IPS DF 19.7 (cell line): ENCODE results near the gene EVL.
"Not testable (repeated sequence)": the region's sequence is repeated elsewhere in the genome, so short reads cannot be mapped to it uniquely, and the experiment has no call there.

Experiments used
- DNase-seq: peaks from one replicate; pipeline ENCODE4 v3.0.0-alpha.2; 2013; ENCODE audit warnings: low read depth, low spot score

EVL gene

GRCh38 chr14:100165831-100166440 lies 100.7 kb downstream of the EVL start:
- DNase-seq: no peak

GRCh38 chr14:100168506-100168905 lies 103.3 kb downstream of the EVL start:
- no peak for DNase-seq

DNA sequence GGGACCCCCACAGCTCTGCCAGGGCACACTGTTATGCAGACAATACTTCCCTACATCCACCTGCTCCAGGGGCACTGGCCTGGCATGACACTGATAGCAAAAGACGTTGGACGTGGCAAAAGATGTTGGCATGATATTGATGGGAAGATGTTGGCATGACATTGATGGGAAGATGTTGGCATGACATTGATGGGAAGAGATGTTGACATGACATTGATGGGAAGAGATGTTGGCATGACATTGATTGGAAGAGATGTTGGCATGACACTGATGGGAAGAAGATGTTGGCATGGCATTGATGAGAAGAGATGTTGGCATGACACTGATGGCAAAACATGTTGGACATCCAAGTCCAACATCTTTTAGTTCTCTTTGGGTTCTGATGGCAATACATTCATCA lies 105.7 kb downstream of the EVL start:
- DNase-seq: no peak

DNA sequence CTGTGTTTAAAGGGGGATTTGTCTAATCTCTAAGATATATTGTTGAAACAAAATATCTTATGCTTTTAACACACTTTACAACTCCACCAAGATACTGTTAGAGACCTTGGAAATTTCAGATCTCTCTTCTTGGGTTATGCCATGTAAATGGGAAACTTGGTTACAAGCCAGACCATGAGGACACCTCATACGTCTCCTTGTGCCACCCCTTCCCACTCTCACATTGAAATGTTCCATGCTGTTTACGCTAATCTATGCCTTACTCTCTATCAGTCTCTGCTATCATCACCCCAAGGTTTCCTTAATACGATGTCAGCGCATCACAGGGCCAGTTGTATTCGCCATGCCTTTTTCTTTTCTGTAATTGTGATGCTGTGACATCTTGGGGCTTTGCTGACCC lies 107.6 kb downstream of the EVL start:
- no peak for DNase-seq

DNA sequence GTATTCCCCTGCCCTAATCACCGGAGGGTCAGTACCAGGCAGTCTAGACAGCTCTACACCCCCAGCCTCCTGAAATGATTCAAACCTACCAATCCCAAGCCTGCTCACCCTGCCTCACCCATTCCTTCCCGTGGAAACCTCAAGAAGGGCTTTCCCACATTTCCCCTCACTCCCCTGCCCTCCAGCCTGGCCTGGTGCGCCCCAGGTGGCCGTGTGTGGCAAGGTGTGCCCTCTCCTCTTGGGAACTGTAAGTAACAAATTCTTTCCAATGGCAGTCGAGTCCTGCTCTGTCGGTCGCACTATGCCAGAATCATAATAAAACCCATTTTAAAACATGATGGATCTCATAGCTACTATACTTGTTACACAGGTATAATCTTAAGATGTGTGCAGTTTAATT lies 108.1 kb downstream of the EVL start:
- DNase-seq: no peak

DNA sequence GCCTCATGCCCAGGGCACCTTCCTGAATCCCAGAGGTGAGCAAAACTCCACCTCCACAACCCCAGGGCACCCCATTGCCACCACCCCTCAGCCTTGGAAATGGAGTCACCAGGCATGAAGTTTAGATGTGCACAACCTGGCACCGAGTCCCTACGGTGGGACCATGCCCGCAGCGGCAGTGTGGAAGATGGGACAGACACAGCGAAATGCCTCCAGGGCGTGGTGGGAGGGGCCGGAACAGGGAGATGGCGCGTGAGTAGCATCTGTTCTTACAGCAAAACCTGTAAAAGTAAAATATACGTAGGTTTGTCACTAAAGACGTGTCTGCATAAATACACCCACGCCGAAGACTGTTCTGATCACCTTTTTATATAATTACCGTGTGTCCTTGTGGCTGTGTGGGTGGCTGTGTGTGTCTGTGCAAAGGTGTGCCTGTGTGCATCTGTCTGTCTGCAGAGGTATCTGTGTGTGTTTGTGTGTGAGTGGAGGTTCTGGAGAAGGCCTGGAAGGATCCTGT lies 111.6 kb downstream of the EVL start:
- DNase-seq: no peak

DNA sequence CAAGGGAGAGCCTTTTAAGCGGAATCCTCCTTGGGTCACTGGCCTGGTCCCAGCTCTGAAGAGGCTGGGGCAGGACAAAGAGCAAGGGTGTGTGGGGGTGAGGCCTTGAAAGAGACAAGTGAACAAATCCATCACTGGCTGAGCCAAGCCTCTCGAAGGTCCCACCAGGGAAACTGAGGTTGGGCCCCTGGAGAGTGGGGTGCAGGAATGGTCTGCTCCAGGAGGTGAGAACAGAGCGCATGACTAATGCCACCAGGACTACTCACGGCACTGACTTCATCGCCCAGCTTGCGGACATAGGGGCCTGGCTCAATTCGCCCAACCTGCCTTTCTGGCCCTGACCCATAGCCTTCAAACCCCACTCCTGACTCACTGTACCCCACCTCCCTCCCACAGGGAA lies 113.5 kb downstream of the EVL start:
- DNase-seq: no peak

DNA sequence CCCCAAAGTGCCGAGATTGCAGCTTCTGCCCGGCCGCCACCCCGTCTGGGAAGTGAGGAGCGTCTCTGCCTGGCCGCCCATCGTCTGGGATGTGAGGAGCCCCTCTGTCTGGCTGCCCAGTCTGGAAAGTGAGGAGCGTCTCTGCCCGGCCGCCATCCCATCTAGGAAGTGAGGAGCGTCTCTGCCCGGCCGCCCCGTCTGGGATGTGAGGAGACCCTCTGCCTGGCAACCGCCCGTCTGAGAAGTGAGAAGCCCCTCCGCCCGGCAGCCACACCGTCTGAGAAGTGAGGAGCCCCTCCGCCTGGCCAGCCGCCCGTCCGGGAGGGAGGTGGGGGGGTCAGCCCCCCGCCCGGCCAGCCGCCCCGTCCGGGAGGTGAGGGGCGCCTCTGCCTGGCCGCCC lies 115.4 kb downstream of the EVL start:
- DNase-seq: not testable (repeated sequence)

DNA sequence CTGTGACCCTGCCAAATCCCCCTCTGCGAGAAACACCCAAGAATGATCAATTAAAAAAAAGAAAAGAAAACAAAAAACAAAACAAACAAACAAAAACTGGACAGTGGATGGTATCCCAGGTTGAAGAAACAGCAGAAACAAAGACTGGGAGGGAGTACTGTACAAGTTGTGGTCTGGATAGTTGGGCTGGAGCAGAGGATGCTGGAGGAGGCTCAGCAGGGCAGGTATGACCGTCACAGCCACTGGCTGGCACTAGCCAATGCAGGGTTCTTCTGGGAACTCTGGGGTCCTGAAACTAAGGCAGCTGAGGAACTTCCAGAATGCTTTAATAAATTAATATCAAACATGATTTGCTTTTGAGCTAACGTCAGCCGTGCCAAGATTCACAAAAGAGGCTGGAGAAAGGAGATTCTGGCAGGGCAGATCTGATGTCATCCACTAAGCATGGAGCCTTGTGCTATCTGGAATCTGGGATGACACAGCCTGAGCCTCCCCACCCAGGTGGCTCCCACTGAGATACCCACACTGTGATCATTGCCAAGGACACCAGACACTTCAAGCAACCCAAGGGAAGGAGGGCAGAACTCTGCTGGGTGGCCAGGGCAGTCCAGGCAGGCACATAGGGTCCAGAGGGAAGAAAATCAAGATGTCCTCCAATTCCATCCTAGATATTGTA lies 116.8 kb downstream of the EVL start:
- not testable (repeated sequence) for DNase-seq

GRCh38 chr14:100187247-100187833 lies 122.1 kb downstream of the EVL start:
- no peak for DNase-seq

GRCh38 chr14:100188392-100189030 lies 123.3 kb downstream of the EVL start:
- no peak for DNase-seq

- DNase-seq: no peak
Observed at GRCh38 chr14:100190126-100190525, 124.9 kb downstream of the EVL start.

DNA sequence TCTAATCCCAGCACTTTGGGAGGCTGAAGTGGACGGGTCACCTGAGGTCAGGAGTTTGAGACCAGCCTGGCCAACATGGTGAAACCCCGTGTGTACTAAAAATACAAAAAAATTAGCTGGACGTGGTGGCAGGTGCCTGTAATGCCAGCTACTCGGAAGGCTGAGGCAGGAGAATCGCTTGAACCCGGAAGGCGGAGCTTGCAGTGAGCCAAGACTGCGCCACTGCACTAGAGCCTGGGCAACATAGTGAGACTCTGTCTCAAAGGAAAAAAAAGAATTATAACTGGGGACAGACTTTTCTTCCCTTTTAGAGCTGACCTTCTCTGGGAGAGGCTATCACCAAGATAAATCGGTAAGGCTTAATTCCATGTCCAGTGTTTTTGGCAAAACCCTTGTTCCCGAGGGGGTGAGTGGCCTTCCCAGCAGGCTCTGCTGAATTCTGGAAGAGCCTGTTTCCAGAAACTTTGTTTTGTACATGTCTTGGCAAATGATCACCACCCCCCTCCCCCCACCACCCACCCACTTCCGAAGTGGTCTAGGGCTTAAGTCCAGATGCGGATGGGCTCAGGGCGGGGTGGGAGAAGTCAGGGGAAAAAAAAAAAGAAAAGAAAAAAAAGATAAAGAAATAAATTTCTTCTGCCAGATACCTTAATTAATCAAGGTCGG lies 126.5 kb downstream of the EVL start:
- DNase-seq: no peak

DNA sequence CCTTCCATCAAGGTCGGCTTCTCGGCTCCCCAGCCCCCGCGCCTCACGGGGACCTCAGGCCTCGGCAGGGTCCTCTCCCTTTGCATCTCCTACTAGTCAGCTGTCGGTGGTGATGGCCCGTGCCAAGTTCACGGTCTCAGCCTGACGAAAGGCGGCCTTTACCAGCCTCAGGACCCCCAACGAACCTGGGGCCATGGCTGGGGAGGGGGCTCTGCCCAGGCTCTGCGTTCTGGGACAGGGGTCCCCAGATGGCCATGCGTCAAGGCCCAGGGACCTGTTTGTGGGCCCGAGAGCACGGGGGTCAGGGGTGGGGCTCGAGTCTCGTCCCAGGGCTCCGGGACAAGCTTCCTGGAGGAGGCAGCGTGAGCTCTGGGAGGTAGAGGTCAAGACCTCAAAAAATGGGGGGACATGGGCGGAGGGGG lies 127.0 kb downstream of the EVL start:
- DNase-seq: no peak

DNA sequence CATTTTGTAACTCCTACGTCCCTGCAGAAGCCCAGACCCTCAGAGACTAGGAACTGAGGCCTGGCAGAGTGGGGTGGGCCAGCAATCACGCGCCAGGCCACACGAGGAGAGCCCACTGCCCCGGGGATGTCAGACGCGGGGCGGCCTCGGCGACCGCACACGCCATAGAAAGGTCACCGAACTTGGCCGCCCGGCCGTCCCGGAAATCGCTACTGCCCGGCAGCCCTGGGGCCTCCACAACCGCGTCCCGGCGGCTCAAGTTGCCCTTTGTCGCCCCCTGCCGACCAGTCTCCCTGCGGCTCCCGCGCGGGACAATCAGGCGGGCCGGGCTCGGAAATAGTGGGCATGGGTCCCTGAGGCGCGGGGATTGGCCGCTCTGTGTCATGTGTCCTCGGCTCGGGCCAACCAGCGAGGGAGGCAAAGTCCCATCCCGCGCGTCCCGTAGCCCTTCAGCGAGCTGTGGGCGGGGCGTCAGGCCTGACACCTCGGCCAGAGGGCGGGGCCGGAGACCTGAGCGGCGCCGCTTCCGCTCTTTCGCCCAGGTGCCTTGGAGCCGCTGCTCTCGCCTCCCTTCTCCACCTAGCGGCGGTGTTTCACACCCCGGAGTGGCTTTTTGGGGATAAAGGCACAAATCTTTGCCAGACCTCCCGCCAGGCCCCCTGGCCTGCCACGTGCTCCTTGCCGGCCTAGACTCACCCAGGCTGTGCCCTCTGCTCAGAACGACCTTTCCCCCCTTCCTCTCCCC lies 127.6 kb downstream of the EVL start:
- DNase-seq: peak; percentile 90
